HEK293 (cell line): ENCODE measurements around the gene BCOR.
A peak's percentile ranks its signal among the peaks of the same experiment; 100 is the strongest.

Experiments
- KLF8 ChIP-seq: fragments of 450-650 bp; formaldehyde crosslinking; IDR thresholded peaks from 2 replicates; pipeline ENCODE4 v1.5.1; 2016; ENCODE audit warnings: missing biosample characterization, missing genetic modification characterization
- KLF9 ChIP-seq: fragments of 450-650 bp; formaldehyde crosslinking; IDR thresholded peaks from 2 replicates; pipeline ENCODE4 v1.5.1; 2016; ENCODE audit warnings: missing biosample characterization, missing genetic modification characterization, low read depth
- MEIS1 ChIP-seq: sonication (generic); formaldehyde crosslinking; IDR thresholded peaks from 2 replicates; pipeline ENCODE4 v1.8.1; 2022; ENCODE audit warnings: missing genetic modification reagents, mild to moderate bottlenecking, borderline replicate concordance
- TRIM28 ChIP-seq: IDR thresholded peaks from 2 replicates; pipeline ENCODE4 v1.6.1; 2011; ENCODE audit warnings: low read length, control low read depth, borderline replicate concordance
- TF ChIP-seq, protein P1 (sequence below): fragments of 450-650 bp; formaldehyde crosslinking; IDR thresholded peaks from 2 replicates; pipeline ENCODE4 v1.5.1; 2016; ENCODE audit warnings: missing biosample characterization, missing genetic modification characterization
- TF ChIP-seq, protein P2 (sequence below): fragments of 450-650 bp; formaldehyde crosslinking; IDR thresholded peaks from 2 replicates; pipeline ENCODE4 v1.5.1; 2016; ENCODE audit warnings: missing biosample characterization, missing genetic modification characterization
- TF ChIP-seq, protein P3 (sequence below): fragments of 450-650 bp; formaldehyde crosslinking; IDR thresholded peaks from 2 replicates; pipeline ENCODE4 v1.5.1; 2016; ENCODE audit warnings: missing biosample characterization, missing genetic modification characterization
- TF ChIP-seq, protein P4 (sequence below): fragments of 450-650 bp; formaldehyde crosslinking; IDR thresholded peaks from 2 replicates; pipeline ENCODE4 v1.5.1; 2016; ENCODE audit warnings: missing biosample characterization, missing genetic modification characterization
- TF ChIP-seq, protein P5 (sequence below): fragments of 450-650 bp; formaldehyde crosslinking; IDR thresholded peaks from 2 replicates; pipeline ENCODE4 v1.5.1; 2016; ENCODE audit warnings: missing biosample characterization, missing genetic modification characterization, low read depth

DNA sequence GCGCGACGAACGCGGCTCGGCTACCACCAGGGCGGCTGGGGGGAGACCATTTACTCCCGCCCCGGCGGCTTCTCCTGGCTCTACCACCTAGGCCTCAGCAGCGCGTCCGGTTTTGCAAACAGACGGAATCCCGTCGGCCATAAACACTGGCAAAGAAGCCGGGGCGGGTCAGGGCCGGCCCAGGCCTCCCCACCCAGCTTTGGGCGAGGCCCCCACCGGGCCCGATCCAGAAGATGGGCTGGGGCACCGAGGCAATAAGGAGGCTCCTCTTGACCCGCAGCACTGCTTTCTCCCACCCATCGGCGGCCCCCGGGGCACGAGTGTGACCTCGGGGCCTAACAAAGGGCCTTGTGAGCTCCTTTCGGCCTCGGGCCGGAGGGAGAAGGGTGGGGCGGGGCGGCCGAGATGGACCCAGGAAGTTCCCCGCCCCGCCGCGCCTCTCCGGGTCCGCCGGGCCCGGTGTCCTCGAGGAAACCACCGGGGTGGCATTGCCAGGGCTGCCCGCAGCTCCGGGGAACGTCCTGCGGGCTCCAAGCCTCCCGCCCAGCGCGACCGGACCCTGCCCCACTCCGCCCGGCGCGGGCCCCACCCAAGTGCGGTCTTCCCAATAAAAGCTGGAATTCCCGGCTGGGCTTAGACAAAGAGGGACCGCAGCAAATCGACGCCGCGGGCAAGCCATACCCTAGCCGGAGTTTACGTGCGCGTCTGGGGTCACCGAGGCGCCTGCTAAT, 5.9 kb downstream of the BCOR start:
- TF ChIP-seq, protein P1, sequence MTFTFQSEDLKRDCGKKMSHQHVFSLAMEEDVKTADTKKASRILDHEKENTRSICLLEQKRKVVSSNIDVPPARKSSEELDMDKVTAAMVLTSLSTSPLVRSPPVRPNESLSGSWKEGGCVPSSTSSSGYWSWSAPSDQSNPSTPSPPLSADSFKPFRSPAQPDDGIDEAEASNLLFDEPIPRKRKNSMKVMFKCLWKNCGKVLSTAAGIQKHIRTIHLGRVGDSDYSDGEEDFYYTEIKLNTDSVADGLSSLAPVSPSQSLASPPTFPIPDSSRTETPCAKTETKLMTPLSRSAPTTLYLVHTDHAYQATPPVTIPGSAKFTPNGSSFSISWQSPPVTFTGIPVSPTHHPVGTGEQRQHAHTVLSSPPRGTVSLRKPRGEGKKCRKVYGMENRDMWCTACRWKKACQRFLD (tag by site-specific recombination), result no peak
- TF ChIP-seq, protein P2, sequence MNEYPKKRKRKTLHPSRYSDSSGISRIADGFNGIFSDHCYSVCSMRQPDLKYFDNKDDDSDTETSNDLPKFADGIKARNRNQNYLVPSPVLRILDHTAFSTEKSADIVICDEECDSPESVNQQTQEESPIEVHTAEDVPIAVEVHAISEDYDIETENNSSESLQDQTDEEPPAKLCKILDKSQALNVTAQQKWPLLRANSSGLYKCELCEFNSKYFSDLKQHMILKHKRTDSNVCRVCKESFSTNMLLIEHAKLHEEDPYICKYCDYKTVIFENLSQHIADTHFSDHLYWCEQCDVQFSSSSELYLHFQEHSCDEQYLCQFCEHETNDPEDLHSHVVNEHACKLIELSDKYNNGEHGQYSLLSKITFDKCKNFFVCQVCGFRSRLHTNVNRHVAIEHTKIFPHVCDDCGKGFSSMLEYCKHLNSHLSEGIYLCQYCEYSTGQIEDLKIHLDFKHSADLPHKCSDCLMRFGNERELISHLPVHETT, result no peak
- TF ChIP-seq, protein P3, sequence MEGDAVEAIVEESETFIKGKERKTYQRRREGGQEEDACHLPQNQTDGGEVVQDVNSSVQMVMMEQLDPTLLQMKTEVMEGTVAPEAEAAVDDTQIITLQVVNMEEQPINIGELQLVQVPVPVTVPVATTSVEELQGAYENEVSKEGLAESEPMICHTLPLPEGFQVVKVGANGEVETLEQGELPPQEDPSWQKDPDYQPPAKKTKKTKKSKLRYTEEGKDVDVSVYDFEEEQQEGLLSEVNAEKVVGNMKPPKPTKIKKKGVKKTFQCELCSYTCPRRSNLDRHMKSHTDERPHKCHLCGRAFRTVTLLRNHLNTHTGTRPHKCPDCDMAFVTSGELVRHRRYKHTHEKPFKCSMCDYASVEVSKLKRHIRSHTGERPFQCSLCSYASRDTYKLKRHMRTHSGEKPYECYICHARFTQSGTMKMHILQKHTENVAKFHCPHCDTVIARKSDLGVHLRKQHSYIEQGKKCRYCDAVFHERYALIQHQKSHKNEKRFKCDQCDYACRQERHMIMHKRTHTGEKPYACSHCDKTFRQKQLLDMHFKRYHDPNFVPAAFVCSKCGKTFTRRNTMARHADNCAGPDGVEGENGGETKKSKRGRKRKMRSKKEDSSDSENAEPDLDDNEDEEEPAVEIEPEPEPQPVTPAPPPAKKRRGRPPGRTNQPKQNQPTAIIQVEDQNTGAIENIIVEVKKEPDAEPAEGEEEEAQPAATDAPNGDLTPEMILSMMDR (tag by site-specific recombination), result no peak
- TF ChIP-seq, protein P4, sequence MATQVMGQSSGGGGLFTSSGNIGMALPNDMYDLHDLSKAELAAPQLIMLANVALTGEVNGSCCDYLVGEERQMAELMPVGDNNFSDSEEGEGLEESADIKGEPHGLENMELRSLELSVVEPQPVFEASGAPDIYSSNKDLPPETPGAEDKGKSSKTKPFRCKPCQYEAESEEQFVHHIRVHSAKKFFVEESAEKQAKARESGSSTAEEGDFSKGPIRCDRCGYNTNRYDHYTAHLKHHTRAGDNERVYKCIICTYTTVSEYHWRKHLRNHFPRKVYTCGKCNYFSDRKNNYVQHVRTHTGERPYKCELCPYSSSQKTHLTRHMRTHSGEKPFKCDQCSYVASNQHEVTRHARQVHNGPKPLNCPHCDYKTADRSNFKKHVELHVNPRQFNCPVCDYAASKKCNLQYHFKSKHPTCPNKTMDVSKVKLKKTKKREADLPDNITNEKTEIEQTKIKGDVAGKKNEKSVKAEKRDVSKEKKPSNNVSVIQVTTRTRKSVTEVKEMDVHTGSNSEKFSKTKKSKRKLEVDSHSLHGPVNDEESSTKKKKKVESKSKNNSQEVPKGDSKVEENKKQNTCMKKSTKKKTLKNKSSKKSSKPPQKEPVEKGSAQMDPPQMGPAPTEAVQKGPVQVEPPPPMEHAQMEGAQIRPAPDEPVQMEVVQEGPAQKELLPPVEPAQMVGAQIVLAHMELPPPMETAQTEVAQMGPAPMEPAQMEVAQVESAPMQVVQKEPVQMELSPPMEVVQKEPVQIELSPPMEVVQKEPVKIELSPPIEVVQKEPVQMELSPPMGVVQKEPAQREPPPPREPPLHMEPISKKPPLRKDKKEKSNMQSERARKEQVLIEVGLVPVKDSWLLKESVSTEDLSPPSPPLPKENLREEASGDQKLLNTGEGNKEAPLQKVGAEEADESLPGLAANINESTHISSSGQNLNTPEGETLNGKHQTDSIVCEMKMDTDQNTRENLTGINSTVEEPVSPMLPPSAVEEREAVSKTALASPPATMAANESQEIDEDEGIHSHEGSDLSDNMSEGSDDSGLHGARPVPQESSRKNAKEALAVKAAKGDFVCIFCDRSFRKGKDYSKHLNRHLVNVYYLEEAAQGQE (tag by site-specific recombination), result no peak
- peak; percentile 44; the same call in 1 of the 2 replicates for TF ChIP-seq KLF8 (tag by site-specific recombination)
- no peak for TF ChIP-seq MEIS1 (CRISPR knock-in tag)
- no peak for TF ChIP-seq KLF9
- TF ChIP-seq, protein P5, sequence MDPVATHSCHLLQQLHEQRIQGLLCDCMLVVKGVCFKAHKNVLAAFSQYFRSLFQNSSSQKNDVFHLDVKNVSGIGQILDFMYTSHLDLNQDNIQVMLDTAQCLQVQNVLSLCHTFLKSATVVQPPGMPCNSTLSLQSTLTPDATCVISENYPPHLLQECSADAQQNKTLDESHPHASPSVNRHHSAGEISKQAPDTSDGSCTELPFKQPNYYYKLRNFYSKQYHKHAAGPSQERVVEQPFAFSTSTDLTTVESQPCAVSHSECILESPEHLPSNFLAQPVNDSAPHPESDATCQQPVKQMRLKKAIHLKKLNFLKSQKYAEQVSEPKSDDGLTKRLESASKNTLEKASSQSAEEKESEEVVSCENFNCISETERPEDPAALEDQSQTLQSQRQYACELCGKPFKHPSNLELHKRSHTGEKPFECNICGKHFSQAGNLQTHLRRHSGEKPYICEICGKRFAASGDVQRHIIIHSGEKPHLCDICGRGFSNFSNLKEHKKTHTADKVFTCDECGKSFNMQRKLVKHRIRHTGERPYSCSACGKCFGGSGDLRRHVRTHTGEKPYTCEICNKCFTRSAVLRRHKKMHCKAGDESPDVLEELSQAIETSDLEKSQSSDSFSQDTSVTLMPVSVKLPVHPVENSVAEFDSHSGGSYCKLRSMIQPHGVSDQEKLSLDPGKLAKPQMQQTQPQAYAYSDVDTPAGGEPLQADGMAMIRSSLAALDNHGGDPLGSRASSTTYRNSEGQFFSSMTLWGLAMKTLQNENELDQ (tag by site-specific recombination), result no peak
- no peak for TF ChIP-seq TRIM28
